ENCODE data around the gene MAP2K5.

MAP2K5 gene

DNA sequence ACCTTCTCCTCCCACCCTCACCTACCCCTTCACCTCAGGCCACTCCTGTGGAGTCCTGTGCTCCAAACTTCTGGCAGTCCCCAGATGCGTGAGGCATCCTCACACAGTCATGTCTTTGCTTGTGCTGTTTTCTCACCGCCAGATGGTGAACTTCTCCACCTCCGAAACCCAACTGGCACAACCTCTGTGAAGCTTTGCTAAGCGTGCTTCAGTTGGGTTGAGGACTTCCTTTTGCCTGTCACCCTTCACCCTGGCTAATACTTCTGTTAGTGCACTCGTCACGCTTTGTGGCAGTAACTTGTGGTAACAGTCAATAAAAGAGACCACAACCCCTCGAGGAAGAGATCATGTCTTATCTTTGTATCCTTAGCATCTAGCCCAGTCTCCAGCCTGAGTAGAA, 240.8 kb downstream of the MAP2K5 start:
- DNase-seq (ENCODE audit: low read depth): no peak

- DNase-seq (ENCODE audit: low read depth): no peak
Measured at GRCh38 chr15:67784090-67784781, 241.7 kb downstream of the MAP2K5 start.

DNA sequence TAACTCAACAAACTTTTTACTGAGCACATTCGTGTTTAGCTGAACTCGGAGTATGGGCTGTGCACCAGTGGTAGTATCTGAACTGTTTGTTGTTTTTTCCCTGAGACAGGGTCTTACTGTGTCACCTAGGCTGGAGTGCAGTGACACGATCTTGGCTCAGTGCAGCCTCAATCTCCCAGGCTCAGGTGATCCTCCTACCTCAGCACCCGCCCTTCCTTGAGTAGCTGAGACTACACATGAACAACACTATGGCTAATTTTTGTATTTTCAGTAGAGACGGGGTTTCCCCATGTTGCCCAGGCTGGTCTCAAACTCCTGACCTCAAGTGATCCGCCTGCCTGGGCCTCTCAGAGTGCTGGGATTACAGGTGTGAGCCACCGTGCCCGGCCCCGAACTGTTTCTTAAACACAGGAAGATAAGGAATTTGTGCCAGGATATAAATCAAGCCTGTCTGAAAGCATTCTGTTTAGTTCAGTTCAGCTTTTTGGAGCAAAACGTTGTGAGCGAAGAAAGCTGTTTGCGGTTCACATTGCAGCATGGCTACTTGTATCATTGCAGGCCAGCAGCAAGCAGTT, 242.4 kb downstream of the MAP2K5 start:
- DNase-seq (ENCODE audit: low read depth): no peak

DNA sequence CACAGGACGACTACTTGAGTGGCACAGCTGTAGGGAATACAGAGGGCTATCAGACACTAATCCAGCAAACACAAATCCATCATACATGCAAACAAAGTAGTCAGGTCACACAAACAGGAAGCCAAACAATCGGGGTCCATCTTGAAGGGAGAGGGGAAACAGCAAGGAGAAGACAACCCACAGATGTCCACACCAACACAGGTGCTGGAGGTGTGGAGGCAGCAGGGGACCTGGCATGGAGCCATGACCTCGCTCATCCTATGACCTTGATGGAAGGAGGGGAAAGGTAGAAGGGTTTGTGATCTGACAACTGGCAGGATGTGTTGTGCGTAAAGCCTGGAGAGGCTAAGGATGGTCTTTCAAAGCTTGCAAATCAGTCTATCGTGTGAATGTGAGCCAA, 242.9 kb downstream of the MAP2K5 start:
- no peak for DNase-seq (ENCODE audit: low read depth)

DNA sequence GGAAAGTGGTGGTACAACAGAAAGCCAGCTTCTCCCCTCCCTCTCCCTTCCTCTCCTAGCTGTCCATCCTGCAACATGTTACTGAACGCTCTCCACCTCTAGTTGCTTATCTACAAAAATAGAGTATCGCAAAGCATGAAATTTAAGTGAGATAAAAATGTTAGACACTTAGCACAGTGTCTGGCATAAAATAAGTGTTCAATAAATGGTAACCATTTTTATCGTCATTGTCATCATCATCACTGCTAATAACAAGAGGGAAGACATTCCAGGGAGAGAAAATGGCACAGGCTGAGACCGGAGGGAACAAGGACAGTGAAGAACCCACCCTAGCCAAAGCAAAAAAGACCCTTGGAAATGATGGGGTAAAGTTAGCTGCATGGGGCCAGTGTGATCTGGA, 244.1 kb downstream of the MAP2K5 start:
- no peak for DNase-seq (ENCODE audit: low read depth)

GRCh38 chr15:67788986-67789385, 246.5 kb downstream of the MAP2K5 start:
- DNase-seq (ENCODE audit: low read depth): no peak

- DNase-seq (ENCODE audit: low read depth): no peak
Measured at GRCh38 chr15:67790610-67791319, 248.3 kb downstream of the MAP2K5 start.

- DNase-seq (ENCODE audit: low read depth): no peak
Measured at GRCh38 chr15:67792250-67792942, 249.9 kb downstream of the MAP2K5 start.

- no peak for DNase-seq (ENCODE audit: low read depth)
Measured at GRCh38 chr15:67794832-67795574, 252.5 kb downstream of the MAP2K5 start.

- no peak for DNase-seq (ENCODE audit: low read depth)
Measured at GRCh38 chr15:67796196-67797127, 254.0 kb downstream of the MAP2K5 start.

DNA sequence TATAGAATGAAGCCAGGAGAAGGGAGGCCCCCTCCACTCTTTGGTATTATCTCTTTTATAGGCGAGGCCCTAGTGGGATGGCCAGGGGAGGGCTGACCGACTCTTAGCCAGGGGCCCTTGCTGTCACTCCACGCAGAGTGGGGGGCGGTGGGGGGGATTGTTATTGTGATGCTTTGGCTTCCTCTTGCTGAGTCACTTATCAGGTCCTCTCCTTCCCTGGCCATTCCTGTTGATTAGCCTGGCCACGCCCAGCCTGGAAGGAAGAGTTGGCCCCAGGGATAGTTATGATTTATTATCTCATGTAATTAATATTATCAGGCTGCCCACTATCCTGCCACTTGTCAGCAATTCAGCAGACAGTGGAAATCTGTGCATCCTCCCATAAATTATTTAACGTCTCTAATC, 257.3 kb downstream of the MAP2K5 start:
- no peak for DNase-seq (ENCODE audit: low read depth)

- DNase-seq (ENCODE audit: low read depth): no peak
Measured at GRCh38 chr15:67801142-67801541, 258.6 kb downstream of the MAP2K5 start.

DNA sequence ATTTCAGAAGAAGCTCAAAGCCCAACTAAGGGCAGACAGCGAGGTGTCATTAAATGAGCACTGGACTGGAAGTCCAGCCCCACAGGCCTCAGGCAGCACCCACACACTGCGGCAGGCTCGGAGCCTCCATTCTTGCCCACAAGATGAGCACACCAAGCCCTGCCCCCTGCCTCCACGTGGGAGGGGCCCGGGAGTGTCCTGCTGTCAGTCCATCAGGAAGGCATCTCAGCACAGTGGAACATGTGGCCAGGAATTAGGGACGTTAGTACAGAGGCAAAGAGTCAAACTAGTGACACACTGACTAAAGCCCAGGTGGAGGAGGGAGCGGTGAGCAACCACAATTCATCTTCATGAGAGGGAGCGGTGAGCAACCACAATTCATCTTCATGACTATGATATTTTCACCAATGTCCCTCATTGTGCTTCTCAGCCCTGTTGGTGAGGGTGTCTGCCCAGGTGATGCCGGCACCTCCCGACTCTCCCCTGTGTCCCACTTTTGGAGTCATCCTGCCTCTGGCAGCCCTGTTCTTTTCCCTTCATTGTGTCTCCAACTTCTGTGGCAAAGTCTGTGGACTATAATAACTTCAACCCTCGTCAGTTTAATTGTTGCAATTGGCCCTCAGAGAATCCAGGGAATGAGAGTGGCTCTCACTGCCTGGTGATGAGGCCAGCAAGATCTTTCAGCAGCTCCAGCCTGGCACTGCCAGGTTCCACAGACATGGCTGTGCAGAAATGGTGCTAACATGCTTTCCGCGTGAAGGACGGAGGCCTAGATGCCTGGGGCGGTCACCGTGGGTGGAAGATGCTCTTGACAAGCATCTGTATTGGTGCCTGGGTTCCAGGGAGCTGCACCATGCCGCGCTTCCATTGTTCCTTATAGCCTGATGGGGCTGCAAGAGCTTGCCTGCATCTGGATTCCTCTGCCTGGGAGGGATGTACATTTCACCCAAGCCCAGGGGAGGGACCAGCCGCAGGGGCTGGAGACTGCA, 259.7 kb downstream of the MAP2K5 start:
- DNase-seq (ENCODE audit: low read depth): no peak

- DNase-seq (ENCODE audit: low read depth): no peak
Measured at GRCh38 chr15:67803299-67803698, 260.8 kb downstream of the MAP2K5 start.

GRCh38 chr15:67803996-67804843, 261.7 kb downstream of the MAP2K5 start:
- no peak for DNase-seq (ENCODE audit: low read depth)

GRCh38 chr15:67805008-67805665, 262.6 kb downstream of the MAP2K5 start:
- no peak for DNase-seq (ENCODE audit: low read depth)

GRCh38 chr15:67805666-67806516, 263.4 kb downstream of the MAP2K5 start:
- DNase-seq (ENCODE audit: low read depth): no peak
